Endothelial cell (in vitro differentiated cells): ENCODE measurements around the gene HNRNPH1. TPM values are rescaled to one million over a fixed set of nuclear protein-coding genes. Genes with fewer than 3 reads are reported as not detected.

Source experiments
- DNase-seq: peaks from one replicate; pipeline ENCODE4 v3.0.0; 2021; ENCODE audit warnings: low spot score
- H3K27ac Mint-ChIP-seq: one replicate; pipeline ENCODE4 v1.8.0; 2021; ENCODE audit warnings: mixed read lengths, inconsistent platforms; ENCODE audit not compliant: unreplicated experiment
- H3K27me3 Mint-ChIP-seq: one replicate; pipeline ENCODE4 v1.8.0; 2021; ENCODE audit warnings: mild to moderate bottlenecking, moderate library complexity, mixed read lengths, inconsistent platforms; ENCODE audit not compliant: unreplicated experiment
- H3K36me3 Mint-ChIP-seq: one replicate; pipeline ENCODE4 v1.8.0; 2021; ENCODE audit warnings: mild to moderate bottlenecking, low read depth, mixed read lengths, inconsistent platforms; ENCODE audit not compliant: unreplicated experiment
- H3K4me1 Mint-ChIP-seq: one replicate; pipeline ENCODE4 v1.8.0; 2021; ENCODE audit warnings: mild to moderate bottlenecking, mixed read lengths, inconsistent platforms; ENCODE audit not compliant: unreplicated experiment
- H3K4me3 Mint-ChIP-seq: one replicate; pipeline ENCODE4 v1.8.0; 2021; ENCODE audit warnings: mild to moderate bottlenecking, mixed read lengths, inconsistent platforms; ENCODE audit not compliant: unreplicated experiment
- H3K9me3 Mint-ChIP-seq: one replicate; pipeline ENCODE4 v1.8.0; 2021; ENCODE audit warnings: mixed read lengths, inconsistent platforms; ENCODE audit not compliant: unreplicated experiment
- total RNA-seq: library from RNA; stranded (reverse); fragmentation: NEBNext Ultra II Directional; extraction: Animal tissue kit (Norgen Biotek cat#: 25700); gene quantifications from one replicate; pipeline ENCODE4 v1.2.1, GENCODE V29; 2021; ENCODE audit not compliant: unreplicated experiment
- TF ChIP-seq, protein P1 (sequence below): fragments of 200-600 bp; sonication (generic); IDR thresholded peaks from one replicate; pipeline ENCODE4 v1.5.0; 2021; ENCODE audit warnings: antibody characterized with exemption; ENCODE audit not compliant: unreplicated experiment

The HNRNPH1 gene
- total RNA-seq, 1 donor from 2014 or later, result 852 TPM

DNA sequence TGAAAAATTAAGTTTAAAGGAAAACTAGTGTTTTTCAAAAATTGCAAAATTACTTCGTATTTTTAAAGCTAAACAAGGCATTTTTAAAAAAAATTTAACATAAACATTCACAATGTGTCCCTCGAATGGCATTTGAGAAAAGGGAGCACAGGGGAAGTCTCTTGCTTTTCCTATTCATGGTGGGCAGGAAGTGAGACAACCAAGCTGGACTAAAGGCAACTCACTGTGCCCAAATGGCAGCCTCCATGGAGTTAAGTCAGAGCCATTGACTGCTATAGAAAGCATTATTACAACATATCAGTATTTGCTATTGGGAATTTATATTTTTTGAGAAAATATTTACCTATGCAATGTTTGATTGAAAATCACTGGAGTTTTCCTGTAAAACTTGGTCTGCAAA, 8.3 kb downstream of the HNRNPH1 start:
- Mint-ChIP-seq H3K27ac (no peak overlapping the region), H3K36me3 (peaks cover 74% of the 10 kb centered on the region), H3K9me3 (no peaks in the 10 kb centered on the region), H3K27me3 (peaks cover 18% of the 10 kb centered on the region), H3K4me3 (no peak overlapping the region), H3K4me1 (peaks cover 46% of the 10 kb centered on the region)
- TF ChIP-seq, protein P1, sequence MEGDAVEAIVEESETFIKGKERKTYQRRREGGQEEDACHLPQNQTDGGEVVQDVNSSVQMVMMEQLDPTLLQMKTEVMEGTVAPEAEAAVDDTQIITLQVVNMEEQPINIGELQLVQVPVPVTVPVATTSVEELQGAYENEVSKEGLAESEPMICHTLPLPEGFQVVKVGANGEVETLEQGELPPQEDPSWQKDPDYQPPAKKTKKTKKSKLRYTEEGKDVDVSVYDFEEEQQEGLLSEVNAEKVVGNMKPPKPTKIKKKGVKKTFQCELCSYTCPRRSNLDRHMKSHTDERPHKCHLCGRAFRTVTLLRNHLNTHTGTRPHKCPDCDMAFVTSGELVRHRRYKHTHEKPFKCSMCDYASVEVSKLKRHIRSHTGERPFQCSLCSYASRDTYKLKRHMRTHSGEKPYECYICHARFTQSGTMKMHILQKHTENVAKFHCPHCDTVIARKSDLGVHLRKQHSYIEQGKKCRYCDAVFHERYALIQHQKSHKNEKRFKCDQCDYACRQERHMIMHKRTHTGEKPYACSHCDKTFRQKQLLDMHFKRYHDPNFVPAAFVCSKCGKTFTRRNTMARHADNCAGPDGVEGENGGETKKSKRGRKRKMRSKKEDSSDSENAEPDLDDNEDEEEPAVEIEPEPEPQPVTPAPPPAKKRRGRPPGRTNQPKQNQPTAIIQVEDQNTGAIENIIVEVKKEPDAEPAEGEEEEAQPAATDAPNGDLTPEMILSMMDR, result no peak
- DNase-seq, result no peak

DNA sequence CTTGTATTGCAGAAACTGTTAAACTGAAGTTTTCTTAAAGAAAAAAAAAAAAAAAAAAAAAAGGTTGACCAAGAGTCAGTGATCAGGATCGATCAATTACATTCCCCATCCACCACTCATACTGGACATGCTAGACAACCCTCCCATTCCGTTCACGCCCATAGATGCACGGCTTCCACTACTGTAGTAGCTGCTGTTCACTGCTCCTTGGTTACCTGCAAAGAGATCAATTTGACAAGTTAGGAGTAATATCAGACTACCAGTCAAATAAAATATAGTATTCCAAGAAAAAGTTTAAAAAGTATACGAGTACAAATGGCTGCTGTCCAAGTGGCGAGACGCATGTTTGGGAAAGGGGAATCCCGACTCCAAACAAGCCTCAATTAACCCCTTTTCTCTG, 8.7 kb downstream of the HNRNPH1 start:
- Mint-ChIP-seq H3K4me1 (peaks cover 42% of the 10 kb centered on the region), H3K27me3 (peaks cover 18% of the 10 kb centered on the region), H3K4me3 (peak overlapping the region; percentile 26), H3K36me3 (peaks cover 75% of the 10 kb centered on the region), H3K9me3 (no peaks in the 10 kb centered on the region), H3K27ac (no peak overlapping the region)
- DNase-seq, result no peak
- TF ChIP-seq, protein P1, result no peak

DNA sequence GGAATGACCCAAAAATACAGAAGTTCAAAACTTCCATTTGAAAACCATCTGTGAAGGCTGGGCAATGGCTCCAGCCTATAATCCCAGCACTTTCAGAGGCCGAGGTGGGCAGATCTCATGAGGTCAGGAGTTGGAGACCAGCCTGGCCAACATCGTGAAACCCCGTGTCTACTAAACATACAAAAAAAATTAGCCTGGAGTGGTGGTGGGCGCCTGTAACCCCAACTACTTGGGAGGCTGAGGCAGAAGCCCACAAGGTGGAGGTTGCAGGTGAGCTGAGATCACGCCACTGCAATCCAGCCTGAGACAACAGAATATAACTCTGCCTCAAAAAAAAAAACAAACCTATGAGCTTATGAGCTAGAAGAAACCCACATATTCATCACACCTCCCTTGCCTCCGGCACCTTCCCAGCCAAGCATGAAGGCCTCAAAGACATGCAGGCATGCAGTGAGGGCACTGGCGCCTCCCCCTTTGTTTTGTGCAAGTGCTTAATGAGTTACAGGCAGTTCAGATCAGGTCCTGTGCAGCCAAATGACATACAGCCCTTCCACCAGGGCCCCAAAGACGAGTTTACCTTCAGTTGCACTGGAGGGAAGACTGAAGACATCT, 9.9 kb downstream of the HNRNPH1 start:
- Mint-ChIP-seq H3K36me3 (peaks cover 76% of the 10 kb centered on the region), H3K27me3 (peaks cover 27% of the 10 kb centered on the region), H3K27ac (peak overlapping the region; percentile 83), H3K4me3 (peak overlapping the region; percentile 81), H3K4me1 (peaks cover 36% of the 10 kb centered on the region), H3K9me3 (no peaks in the 10 kb centered on the region)
- no peak for DNase-seq
- TF ChIP-seq, protein P1, result no peak

DNA sequence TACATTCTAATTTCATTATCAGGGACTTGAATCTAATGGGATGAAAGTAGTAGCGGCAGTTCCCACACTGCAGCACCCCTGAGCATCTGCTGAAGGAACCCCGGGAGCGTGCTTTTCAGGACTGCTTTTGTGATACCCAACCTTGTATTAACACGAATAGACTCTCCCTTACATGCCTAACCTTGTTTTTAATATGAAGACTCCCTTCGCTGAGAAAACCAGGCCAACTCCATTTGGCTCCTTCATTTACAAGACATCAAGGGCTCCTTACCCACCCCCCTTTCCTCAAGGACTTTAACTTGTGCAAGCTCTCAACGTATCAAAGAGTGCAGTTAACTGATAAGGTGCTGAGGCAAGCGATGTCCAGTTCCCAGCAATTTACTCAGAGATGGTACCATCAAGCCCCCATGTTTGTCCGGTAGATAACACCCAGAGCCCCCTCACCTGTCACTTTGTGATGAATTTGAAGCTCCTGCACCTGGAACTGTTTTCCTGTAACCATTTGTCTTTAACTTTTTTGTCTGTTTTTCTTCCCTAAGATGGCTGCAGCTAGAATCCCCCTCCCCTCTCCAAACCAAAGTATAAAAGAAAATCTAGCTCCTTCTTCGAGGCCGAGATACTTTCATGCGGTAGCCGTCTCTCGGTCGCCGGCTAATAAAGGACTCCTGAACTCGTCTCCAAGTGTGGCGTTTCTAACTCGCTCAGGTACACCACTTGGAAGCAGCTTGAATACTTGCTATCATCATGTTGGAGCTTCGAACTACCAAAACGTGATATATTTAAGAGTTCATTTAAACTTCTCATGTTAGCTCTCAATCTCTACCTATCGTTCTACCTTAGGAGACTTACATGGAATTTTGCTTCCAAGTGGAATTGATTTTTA, 10.7 kb downstream of the HNRNPH1 start:
- H3K9me3 Mint-ChIP-seq, result no peaks in the 10 kb centered on the region

More for the DNA sequence above, 10.7 kb downstream of the HNRNPH1 start:
- Mint-ChIP-seq H3K36me3 (peaks cover 72% of the 10 kb centered on the region), H3K27me3 (peaks cover 29% of the 10 kb centered on the region), H3K4me1 (peaks cover 32% of the 10 kb centered on the region), H3K27ac (peak overlapping the region; percentile 74), H3K4me3 (peak overlapping the region; percentile 81)
- no peak for DNase-seq
- TF ChIP-seq, protein P1, result no peak
